Activated T-cell treated with anti-CD3 and anti-CD28 coated beads, Interleukin-2, amount 50 U/mL, for 72 hours (primary cell): Measurements from ENCODE around the gene ZMYM4. TPM values are rescaled to one million over a fixed set of nuclear protein-coding genes. Genes with fewer than 3 reads are reported as not detected.

Source experiments
- ATAC-seq, 2 donors: fragments of 150-1000 bp; cut with Tn5 transposase; replicated peaks in 1 of 2; 2 replicates each; pipeline ENCODE4 v1.10.0; 2021; ENCODE audit warnings: moderate library complexity in 2 of 2, mild to moderate bottlenecking in 1 of 2
- DNase-seq, 2 donors: peaks; one replicate each; pipeline ENCODE4 v3.0.0; 2021 to 2022; ENCODE audit warnings: mixed read lengths in 1 of 2
- H3K27ac Mint-ChIP-seq: one replicate; pipeline ENCODE4 v1.8.0; 2022; ENCODE audit warnings: mild to moderate bottlenecking, moderate library complexity, mixed read lengths
- H3K27me3 Mint-ChIP-seq: one replicate; pipeline ENCODE4 v1.8.0; 2022; ENCODE audit warnings: low read depth, mixed read lengths
- H3K36me3 Mint-ChIP-seq, 2 donors: one replicate each; pipeline ENCODE4 v1.8.0; 2022; ENCODE audit warnings: mixed read lengths in 2 of 2, mild to moderate bottlenecking in 1 of 2; ENCODE audit not compliant: insufficient read depth in 2 of 2
- H3K4me1 Mint-ChIP-seq: one replicate; pipeline ENCODE4 v1.8.0; 2022; ENCODE audit warnings: low read depth, mixed read lengths
- H3K4me3 Mint-ChIP-seq, 2 donors: one replicate each; pipeline ENCODE4 v1.8.0; 2022; ENCODE audit warnings: mild to moderate bottlenecking in 2 of 2, mixed read lengths in 2 of 2, moderate library complexity in 2 of 2
- H3K9me3 Mint-ChIP-seq, 2 donors: one replicate each; pipeline ENCODE4 v1.8.0; 2022; ENCODE audit warnings: mixed read lengths in 2 of 2
- total RNA-seq, 2 donors: library from RNA; stranded (reverse); gene quantifications; one replicate each; pipeline ENCODE4 v1.2.3, GENCODE V29; 2022

ZMYM4 gene
- total RNA-seq, 2 donors from 2014 or later, result 37.5 to 54.7 TPM

DNA sequence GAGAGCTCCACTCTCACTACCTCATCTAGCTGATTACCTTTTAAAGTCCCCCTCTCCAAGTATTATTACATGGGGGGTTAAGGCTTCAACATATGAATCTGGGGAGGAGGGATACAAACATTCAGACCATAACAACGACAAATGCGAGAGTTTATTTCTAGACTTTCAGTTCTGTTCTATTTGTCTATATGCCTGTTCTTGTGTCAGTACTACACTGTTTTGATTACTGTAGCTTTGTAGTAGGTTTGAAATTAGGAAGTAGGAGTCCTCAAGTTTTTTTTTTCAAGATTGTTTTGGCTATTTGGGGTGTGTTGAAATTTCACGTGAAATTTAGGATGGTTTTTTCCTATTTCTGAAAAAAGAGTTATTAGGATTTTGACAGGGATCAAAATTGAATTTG is 16.3 kb downstream of the ZMYM4 start:
- no peak for ATAC-seq
- Mint-ChIP-seq H3K4me1 (peaks cover 41% of the 10 kb centered on the region), H3K27ac (peak overlapping the region; percentile 56)

DNA sequence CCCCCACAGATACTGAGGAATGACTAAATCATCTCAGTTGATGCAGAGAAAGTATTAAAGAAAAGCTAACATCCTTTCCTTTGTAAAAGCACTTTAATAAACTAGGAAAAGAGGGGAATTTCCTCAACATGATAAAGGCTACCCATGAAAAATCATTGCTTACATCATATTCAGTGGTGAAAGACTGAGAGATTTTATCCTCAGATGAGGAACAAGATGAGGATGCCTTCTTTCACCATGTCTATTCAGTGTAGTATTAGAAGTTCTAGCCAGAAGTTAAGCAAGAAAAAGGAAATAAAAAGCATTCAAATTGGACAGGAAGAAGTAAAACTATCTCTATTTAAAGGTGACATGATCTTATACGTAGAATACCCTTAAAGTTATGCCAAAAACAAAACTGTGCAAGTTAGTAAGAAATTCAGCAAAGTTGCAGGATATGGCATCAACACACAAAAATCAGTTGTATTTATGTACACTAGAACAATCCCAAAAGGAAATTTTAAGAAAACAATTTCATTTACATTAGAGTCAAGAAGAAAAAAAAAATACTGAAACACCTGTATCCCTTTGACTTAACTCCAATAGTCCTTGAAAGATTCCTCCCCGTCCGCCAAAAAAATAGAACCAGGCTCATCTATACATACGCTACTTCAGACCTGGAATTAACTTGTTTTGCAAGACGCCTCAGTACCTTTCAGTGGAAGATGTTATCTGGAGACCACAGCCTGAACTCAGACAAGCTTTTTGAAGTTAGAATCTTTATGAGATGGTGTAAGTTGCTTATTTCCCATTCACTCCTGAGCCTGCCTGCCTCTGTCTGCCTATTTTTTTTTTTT is 17.5 kb downstream of the ZMYM4 start:
- H3K9me3 Mint-ChIP-seq, result peaks cover 0 to 10% of the 10 kb centered on the region in 2 donors
- DNase-seq, result no peak
- H3K27ac Mint-ChIP-seq, result peak overlapping the region; percentile 87
- peaks cover 41% of the 10 kb centered on the region for H3K4me1 Mint-ChIP-seq
- no peaks in the 10 kb centered on the region for H3K27me3 Mint-ChIP-seq
- H3K36me3 Mint-ChIP-seq, result peaks cover 13 to 19% of the 10 kb centered on the region in 2 donors
- peak; percentile 62 to 63 for ATAC-seq
- H3K4me3 Mint-ChIP-seq, result peak overlapping the region; percentile 20 to 67

More for the DNA sequence above, 16.3 kb downstream of the ZMYM4 start:
- Mint-ChIP-seq H3K27me3 (no peaks in the 10 kb centered on the region), H3K36me3 (peaks cover 15 to 24% of the 10 kb centered on the region in 2 donors), H3K4me3 (no peak overlapping the region), H3K9me3 (peaks cover 0 to 13% of the 10 kb centered on the region in 2 donors)
- DNase-seq, result no peak

DNA sequence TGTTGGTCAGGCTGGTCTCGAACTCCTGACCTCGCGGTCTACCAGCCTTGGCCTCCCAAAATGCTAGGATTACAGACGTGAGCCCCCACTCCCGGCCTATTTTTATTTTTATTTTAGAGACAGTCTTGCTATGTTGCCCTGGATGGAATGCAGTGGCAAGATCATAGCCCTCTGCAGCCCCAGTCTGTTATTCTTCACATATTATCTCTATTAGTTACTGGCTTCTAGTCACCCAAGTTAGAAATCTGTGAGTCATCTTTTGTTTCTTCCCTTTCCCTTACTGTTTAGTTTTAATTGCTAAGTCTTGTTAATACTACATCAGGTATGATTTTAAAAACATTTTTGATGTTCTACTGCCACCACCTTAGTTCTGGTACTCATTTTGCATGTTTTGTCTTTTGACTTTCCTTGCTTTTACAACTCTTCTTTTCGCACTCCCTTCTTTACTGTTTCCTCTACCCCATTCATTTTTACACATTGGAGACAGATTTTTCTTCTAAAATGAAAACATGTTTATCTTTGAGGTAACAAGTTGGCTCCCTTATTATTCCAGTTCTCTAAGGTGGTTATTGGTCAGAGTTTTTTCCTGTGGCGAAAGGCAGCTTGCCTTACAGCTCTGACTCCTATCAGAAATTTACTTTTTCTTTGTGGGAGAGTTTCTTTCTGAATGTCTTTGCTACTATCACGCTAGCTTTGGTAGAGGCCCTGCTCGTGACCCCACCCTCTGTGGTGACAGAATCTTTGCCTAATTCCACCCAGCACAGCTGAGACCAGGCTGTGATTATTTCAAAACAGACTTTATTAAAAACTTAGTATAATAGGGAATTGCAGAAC is 19.5 kb downstream of the ZMYM4 start:
- H3K4me1 Mint-ChIP-seq, result peaks cover 41% of the 10 kb centered on the region
- peak overlapping the region; percentile 97 for H3K27ac Mint-ChIP-seq
- DNase-seq, result no peak
- H3K27me3 Mint-ChIP-seq, result no peaks in the 10 kb centered on the region
- ATAC-seq, result peak; percentile 30 to 41
- peak overlapping the region; percentile 17 to 79 for H3K4me3 Mint-ChIP-seq
- peaks cover 10 to 11% of the 10 kb centered on the region in 2 donors for H3K36me3 Mint-ChIP-seq
- peaks cover 0 to 4% of the 10 kb centered on the region in 2 donors for H3K9me3 Mint-ChIP-seq

DNA sequence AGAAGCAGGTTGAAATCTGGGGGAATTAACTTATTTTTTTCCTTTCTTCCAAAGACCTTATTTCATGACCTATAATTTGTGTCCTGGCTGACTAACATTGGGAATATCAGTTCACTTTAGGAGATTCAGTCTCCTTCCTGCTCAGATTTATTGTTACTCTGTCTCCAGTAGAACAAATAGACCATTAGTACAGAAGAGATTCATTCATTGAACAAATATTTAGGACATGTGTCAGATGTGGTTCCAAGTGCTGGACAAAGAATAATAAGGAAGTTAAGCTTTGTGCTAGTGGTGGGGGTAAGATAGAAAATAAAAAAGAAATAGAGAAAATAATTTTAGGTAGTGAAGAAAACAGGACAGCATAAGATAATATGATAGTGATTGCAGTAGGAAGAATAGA is 20.3 kb downstream of the ZMYM4 start:
- Mint-ChIP-seq H3K27ac (peak overlapping the region; percentile 20), H3K9me3 (peaks cover 0 to 4% of the 10 kb centered on the region in 2 donors), H3K4me3 (no peak overlapping the region), H3K27me3 (no peaks in the 10 kb centered on the region), H3K36me3 (peaks cover 9 to 10% of the 10 kb centered on the region in 2 donors), H3K4me1 (peaks cover 41% of the 10 kb centered on the region)
- ATAC-seq, result no peak
- DNase-seq, result no peak

DNA sequence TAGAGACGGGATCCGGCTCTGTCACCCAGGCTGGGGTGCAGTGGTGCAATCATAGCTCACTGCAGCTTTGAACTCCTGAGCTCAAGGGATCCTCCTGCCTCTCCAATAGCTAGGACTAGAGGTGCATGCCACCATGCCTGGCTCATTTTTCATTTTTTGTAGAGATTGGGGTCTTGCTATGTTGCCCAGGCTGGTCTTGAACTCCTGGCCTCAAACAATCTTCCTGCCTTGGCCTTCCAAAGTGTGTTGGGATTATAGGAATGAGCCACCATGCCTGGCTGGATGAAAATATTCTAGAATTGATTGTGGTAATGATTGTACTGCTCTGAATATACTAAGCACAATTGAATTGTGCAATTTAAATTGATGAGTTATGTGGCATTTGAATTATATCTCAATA is 21.9 kb downstream of the ZMYM4 start:
- Mint-ChIP-seq H3K36me3 (peaks cover 0 to 3% of the 10 kb centered on the region in 2 donors), H3K27me3 (no peaks in the 10 kb centered on the region), H3K9me3 (no peaks in the 10 kb centered on the region), H3K27ac (no peak overlapping the region), H3K4me3 (no peak overlapping the region), H3K4me1 (peaks cover 33% of the 10 kb centered on the region)
- ATAC-seq (no peak), DNase-seq (no peak)

DNA sequence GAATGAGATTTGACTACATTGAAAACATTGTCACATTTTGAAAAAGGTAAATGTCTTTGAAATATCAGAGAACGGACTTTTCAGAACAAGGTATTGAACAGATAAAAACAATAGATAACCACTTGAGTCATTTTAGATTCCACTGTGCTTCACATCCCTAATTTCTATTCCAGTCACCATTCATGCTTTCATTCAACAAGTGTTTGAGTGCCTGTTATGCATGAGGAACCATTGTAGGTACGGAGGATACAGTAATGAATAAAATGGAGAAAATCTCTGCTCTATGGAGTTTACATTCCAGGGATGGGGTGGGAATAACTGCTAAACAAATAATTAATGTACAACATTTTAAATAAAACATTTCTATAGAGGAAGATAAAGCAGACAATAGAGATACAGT is 26.3 kb downstream of the ZMYM4 start:
- no peak overlapping the region for H3K4me3 Mint-ChIP-seq
- H3K9me3 Mint-ChIP-seq, result no peaks in the 10 kb centered on the region
- no peak overlapping the region for H3K27ac Mint-ChIP-seq
- no peaks in the 10 kb centered on the region for H3K27me3 Mint-ChIP-seq
- DNase-seq (no peak), ATAC-seq (no peak)
- peaks cover 7% of the 10 kb centered on the region for H3K4me1 Mint-ChIP-seq
- H3K36me3 Mint-ChIP-seq, result peaks cover 0 to 2% of the 10 kb centered on the region in 2 donors

DNA sequence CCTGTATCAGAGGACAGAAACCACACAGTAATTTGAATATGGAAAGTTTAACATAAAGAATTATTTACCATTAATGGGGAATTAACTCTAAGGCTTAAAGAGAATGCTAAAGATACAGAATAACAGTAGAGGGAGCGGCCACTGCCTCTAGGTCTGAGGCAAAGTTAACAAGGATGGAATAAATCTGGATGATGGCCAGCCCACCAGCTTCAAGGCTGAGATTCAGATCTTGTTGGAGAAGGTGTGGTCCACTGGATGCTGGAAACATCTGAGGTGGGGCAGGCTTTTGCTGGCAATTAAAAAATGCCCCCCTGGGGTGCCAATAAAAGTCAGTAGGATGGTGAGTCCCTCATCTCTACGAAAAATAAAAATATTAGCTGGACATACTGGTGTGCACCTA is 29.4 kb downstream of the ZMYM4 start:
- ATAC-seq (no peak), DNase-seq (no peak)
- peaks cover 7% of the 10 kb centered on the region for H3K4me1 Mint-ChIP-seq
- no peak overlapping the region for H3K4me3 Mint-ChIP-seq
- H3K27me3 Mint-ChIP-seq, result no peaks in the 10 kb centered on the region
- no peak overlapping the region for H3K27ac Mint-ChIP-seq
- H3K9me3 Mint-ChIP-seq, result no peaks in the 10 kb centered on the region
- peaks cover 0 to 2% of the 10 kb centered on the region in 2 donors for H3K36me3 Mint-ChIP-seq

DNA sequence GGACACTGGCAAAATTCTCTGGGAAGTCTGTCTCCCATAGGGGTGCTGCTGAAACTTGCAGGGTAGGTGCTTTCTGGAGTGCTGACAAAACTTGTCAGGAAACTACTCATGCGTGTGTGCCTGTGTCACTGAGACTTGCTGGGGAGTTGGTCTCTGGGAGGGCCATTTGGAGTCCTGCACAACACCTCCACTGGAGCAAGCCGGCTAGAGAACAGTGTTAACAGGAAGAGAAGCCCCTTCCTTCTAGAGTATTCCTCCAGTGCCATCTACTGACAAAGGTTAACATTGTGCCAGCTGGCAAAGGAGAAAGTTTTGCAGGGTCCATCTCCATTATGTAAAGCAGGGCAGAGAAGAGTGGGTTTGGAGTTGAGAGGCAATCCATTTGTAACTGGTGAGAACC is 30.0 kb downstream of the ZMYM4 start:
- DNase-seq (peak; percentile 13 to 19), ATAC-seq (peak; percentile 73 to 74)
- H3K4me3 Mint-ChIP-seq, result no peak overlapping the region
- no peaks in the 10 kb centered on the region for H3K9me3 Mint-ChIP-seq
- peaks cover 0 to 2% of the 10 kb centered on the region in 2 donors for H3K36me3 Mint-ChIP-seq
- no peak overlapping the region for H3K27ac Mint-ChIP-seq
- no peaks in the 10 kb centered on the region for H3K27me3 Mint-ChIP-seq
- H3K4me1 Mint-ChIP-seq, result peaks cover 7% of the 10 kb centered on the region

DNA sequence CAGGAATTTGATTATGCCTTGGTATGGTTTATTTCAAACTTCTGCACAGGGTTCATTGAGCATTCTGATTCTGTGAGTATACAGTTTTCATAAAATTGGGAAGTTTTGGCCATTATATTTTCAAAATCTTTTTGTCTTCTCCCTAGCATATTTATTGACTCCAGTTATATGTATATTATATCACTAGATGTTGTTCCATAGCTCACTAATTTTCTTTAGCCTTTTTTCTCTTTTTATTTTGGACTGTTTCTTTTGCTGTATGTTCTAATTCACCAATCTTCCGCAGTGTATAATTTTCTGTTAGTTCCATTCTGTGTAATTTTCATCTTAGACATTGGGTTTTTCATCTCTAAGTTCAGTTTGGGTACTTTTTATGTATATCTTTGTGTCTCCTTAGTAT is 31.9 kb downstream of the ZMYM4 start:
- Mint-ChIP-seq H3K27me3 (no peaks in the 10 kb centered on the region), H3K4me3 (no peak overlapping the region), H3K27ac (no peak overlapping the region), H3K9me3 (no peaks in the 10 kb centered on the region), H3K36me3 (peaks cover 0 to 4% of the 10 kb centered on the region in 2 donors), H3K4me1 (peaks cover 7% of the 10 kb centered on the region)
- ATAC-seq (no peak), DNase-seq (no peak)

DNA sequence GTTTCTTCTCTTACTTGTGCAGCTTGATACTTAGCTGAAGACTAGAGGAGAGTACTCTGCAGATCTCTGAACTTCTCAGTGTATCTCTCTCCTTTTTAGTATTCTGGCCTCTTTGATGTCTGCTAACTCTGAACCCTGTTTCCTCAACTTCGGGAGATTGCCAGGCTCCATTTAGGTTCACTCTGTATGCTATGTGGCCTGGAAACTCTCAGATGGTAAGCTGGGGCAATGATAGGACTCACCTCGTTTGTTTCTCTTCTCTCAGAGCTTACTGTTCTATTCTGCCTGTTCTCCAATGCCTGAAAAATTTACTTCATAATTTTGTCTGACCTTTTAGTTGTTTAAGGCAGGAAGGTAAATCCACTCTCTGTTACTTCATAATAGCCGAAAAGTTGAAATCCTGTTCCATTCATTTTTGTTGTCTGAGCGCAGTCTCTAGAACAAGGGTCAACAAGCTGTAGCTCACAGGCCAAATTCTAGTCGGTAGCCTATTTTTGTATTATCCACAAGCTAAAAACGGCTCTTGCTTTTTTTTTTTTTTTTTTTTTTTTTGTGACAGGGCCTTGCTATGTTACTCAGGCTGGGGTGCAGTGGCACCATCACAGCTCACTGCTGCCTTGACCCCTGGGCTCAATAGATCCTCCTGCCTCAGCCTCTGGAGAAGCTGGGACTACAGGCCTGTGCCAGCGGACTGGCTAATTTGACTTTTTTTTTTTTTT is 33.3 kb downstream of the ZMYM4 start:
- H3K4me1 Mint-ChIP-seq, result peaks cover 7% of the 10 kb centered on the region
- H3K27ac Mint-ChIP-seq, result no peak overlapping the region
- no peaks in the 10 kb centered on the region for H3K9me3 Mint-ChIP-seq
- H3K27me3 Mint-ChIP-seq, result no peaks in the 10 kb centered on the region
- H3K4me3 Mint-ChIP-seq, result no peak overlapping the region
- H3K36me3 Mint-ChIP-seq, result peaks cover 0 to 5% of the 10 kb centered on the region in 2 donors
- DNase-seq (no peak), ATAC-seq (no peak)

DNA sequence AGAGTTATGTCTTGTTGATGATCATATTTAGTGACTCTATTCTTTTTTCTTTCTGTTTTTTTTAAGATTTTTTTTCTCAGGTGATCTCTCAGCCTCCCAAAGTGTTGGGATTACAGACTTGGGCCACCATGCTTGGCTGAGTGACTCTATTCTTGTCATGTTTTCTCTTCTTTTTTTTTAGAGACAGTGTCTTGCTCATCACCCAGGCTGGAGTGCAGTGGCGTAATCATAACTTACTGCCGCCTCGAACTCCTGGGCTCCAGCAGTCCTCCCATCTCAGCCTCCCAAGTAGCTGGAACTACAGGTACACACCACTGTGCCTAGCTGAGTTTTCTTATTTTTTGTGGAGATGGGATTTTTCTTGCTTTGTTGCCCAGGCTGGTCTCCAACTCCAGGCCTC is 36.9 kb downstream of the ZMYM4 start:
- Mint-ChIP-seq H3K27me3 (no peaks in the 10 kb centered on the region), H3K9me3 (no peaks in the 10 kb centered on the region), H3K36me3 (peaks cover 1 to 3% of the 10 kb centered on the region in 2 donors), H3K4me3 (no peak overlapping the region), H3K27ac (no peak overlapping the region), H3K4me1 (no peaks in the 10 kb centered on the region)
- DNase-seq (no peak), ATAC-seq (no peak)

DNA sequence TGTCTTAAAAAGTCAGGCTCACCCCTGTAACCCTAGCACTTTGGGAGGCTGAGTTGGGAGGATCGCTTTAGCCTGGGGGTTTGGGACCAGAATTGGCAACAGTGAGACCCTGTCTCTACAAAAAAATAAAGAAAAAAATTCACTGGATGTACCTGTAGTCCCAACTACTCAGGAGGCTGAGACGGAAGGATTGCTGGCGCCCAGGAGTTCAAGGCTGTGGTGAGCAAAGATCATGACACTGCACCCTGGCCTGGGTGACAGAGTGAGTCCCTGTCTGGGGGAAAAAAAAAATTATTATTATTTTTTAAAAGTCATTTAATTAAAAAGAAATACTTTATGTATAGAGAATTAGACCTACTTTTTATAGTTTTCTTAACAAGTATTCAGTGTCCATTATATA is 47.1 kb downstream of the ZMYM4 start:
- no peak for ATAC-seq

DNA sequence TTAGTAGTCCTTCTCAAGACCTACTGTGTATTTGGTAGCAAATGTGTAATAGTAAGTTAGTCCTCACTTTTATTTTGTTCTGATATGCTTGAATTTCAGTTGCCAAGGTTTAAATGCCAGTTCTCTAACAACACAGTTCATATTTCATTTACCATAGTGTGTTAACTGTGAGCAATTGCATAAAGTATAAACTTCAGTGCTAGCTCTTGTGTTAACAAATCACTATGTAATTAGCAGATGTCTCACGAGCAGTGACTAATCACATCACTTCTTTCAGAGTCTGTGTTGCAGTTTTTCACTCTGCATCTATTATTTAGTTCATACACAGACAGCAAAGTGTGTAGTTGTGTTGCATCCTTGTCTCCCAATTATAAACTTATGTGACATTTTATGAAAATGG is 47.8 kb downstream of the ZMYM4 start:
- H3K4me3 Mint-ChIP-seq, result no peak overlapping the region
- no peaks in the 10 kb centered on the region for H3K4me1 Mint-ChIP-seq
- DNase-seq (no peak), ATAC-seq (no peak)
- H3K36me3 Mint-ChIP-seq, result peaks cover 0 to 7% of the 10 kb centered on the region in 2 donors
- H3K27ac Mint-ChIP-seq, result no peak overlapping the region
- H3K9me3 Mint-ChIP-seq, result no peaks in the 10 kb centered on the region
- H3K27me3 Mint-ChIP-seq, result no peaks in the 10 kb centered on the region

More for the DNA sequence above, 47.1 kb downstream of the ZMYM4 start:
- no peak for DNase-seq
- H3K9me3 Mint-ChIP-seq, result no peaks in the 10 kb centered on the region
- H3K36me3 Mint-ChIP-seq, result peaks cover 0 to 9% of the 10 kb centered on the region in 2 donors
- no peak overlapping the region for H3K27ac Mint-ChIP-seq
- no peaks in the 10 kb centered on the region for H3K4me1 Mint-ChIP-seq
- H3K27me3 Mint-ChIP-seq, result no peaks in the 10 kb centered on the region
- H3K4me3 Mint-ChIP-seq, result no peak overlapping the region
